UCSD-AML1 (cell line): ENCODE measurements around the gene TCEAL9.
"Not testable (repeated sequence)": the region's sequence is repeated elsewhere in the genome, so short reads cannot be mapped to it uniquely, and the experiment has no call there.

Experiments used
- DNase-seq: peaks from one replicate; lab custom pipeline; 2025; ENCODE audit not compliant: unreplicated experiment; lab: John Stamatoyannopoulos, UW

Gene TCEAL9

DNA sequence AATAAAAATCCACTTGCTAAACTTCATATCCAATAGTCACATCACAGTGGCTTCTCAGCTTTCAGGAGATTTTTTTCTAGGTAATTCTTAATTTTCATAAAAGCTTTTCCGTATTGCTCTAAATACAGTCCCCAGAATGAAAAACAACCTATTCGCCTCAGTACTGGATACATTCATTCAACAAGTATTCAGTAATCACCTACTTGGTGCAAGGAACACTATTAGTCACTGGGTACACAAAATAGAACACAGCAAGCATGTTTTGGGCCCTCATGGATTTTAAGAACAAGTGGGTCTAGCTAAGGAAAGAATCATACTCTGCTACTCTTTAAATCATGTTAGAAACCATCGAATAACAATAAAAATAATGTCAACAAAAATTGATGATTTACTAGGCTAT, 17.3 kb downstream of the TCEAL9 start:
- no peak for DNase-seq

- DNase-seq, result peak; percentile 62
These were observed 20.0 kb downstream of the TCEAL9 start, which contains the start of gene BEX3 for GRCh38 chrX:103376118-103376978. Gene BEX3, plus strand, starts transcription at chrX:103376538. Its CDS starts 984 bp downstream, at chrX:103377522.

DNA sequence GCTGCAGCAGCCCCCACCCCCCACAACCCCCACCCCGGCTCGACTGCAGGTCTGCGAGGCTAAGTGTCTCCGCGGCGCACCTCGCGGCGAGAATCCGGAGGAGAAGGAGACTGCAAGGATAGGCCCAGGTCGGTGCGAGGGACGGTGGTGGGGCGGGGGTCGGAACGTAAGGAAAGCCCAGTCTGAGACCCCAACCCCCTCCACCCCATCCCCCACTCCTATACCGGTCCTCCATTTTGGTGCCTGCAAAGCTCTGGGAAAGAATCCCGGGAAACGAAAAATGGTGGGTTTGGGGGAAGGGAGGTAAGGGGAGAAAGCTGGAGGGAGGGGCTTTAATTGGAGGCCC, 20.6 kb downstream of the TCEAL9 start:
- no peak for DNase-seq

GRCh38 chrX:103378990-103379389, 22.7 kb downstream of the TCEAL9 start:
- no peak for DNase-seq

DNA sequence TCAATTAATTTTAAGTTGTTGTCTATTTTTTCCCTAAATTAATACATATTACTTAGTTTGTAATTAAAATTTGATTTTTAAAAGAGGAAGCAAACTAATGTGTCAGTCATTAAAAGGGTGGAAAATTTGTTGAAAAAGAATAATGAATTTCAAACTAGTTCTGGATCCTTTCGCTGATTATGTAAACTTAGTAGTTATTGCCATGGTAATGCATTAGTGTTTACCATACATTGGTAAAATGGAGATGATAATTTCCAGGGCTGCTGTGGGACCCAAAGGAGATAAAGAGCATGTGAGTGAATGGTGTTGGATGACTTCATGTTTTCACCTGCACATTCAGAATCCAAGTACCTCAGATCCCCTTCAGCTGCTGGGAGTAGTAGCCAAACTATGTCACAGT, 26.6 kb downstream of the TCEAL9 start:
- DNase-seq, result no peak

- no peak for DNase-seq
These were observed 28.4 kb downstream of the TCEAL9 start for GRCh38 chrX:103384672-103385071.

GRCh38 chrX:103385283-103385830, 29.1 kb downstream of the TCEAL9 start:
- DNase-seq, result not testable (repeated sequence)

DNA sequence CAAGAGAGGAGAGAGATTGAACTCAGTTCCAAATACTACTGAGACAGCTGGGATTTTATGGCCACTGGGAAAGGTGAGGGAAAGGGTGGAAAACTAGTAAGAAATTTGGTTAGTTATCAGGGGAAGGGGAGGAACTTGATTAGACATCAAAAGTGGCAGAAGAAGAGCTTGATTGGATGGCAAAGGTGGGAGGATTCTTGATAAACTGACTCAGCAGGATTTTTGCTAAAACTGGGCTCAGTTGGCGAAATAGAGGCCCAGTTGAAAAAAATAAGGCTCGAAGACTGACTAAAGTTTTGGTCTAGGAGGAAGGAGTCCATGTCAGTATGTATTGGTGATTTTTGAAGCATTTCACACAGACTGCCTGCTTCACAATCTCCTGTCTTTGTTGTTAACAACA, 30.0 kb downstream of the TCEAL9 start:
- no peak for DNase-seq

GRCh38 chrX:103393487-103393886, 37.2 kb downstream of the TCEAL9 start:
- no peak for DNase-seq

GRCh38 chrX:103396186-103396585, 39.9 kb downstream of the TCEAL9 start:
- DNase-seq, result no peak

DNA sequence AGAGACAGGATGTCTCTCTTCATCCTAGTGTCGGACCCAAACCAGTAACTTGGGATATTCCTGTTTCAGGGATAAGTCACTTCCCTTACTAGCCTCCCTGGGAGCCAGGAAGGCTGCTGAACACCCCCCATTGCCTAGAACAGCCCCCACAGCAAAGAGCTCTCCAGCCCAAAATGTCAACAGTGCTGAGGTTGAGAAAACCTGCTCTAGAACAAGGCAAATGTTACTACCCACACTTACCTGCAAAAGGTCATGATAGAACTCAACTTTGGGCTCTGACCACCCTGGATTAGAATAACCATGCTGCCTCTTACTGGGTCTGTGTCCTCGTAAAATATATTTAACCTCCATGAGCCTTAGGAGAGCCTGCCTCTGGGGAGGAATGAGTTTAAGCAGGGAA, 40.4 kb downstream of the TCEAL9 start:
- DNase-seq, result no peak

DNA sequence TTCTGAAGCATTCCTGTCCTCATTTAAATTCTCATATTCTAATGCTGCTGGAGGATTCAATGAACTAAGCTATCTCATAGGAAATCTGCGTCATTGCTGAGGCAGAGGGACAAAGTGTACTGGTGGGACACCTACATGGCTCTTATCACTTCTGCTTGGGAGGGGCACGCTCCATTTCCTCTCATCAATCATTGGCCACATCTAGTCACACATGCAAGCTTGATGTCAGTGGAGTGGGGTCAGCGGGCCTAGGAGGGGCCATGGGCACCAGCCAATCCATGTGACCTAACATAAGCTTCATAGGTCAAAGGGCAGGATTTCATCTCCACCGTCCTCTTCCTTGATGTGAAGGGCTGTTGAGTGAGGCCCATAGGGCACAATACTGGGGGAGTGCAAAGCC, 41.4 kb downstream of the TCEAL9 start:
- DNase-seq, result no peak

GRCh38 chrX:103398421-103398864, 42.1 kb downstream of the TCEAL9 start:
- no peak for DNase-seq

DNA sequence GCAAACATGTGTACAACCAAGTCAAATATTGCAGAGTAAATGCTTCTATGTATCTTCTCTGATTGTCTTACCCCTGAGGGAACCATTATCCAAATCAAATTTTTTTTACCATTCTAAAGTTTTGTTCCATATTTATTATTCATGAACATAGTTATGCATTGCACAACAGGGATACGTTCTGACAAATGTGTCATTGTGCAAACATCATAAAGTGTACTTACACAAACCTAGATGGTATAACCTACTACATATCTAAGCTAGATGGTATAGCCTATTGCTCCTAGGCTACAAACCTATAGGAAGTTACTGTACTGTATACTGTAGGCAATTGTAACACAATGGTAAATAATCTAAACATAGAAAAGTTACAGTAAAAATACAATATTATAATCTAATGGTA, 43.4 kb downstream of the TCEAL9 start:
- no peak for DNase-seq

DNA sequence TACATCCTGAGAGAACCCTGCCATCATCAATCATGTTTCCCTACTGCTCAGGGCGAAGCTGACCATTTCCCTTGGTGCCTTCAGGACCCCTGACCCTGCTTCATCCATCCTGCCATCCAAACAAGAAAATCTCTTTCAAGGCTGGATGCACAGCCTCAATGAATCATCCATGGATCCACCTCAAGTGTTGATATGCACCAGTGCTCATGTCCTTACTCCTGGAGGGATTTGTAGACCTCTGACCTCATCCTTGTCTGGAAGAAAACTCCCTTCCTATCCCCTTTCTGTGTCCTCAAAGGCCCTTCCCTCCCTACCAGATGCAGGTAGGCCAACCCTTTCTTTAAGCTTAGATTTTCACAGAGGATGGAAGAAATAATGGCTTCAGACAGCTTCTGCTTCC, 44.6 kb downstream of the TCEAL9 start:
- no peak for DNase-seq

GRCh38 chrX:103404231-103405008, 48.1 kb downstream of the TCEAL9 start:
- peak; percentile 46 for DNase-seq

DNA sequence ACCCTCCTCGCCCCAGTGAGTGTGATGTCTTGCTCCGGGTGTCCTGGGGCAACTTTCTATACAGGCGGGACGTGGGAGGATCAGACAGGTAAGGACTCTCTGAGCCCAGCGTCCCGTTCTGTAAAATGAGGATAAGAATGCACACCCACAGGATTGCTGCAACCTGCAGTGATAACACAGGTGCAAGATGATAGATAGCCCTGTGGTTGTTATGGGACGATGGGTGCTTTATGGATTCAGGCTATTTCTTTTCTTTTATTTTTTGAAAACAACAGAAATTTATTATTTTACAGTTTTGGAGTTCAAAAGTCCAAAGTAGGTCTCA, 48.7 kb downstream of the TCEAL9 start:
- no peak for DNase-seq

DNA sequence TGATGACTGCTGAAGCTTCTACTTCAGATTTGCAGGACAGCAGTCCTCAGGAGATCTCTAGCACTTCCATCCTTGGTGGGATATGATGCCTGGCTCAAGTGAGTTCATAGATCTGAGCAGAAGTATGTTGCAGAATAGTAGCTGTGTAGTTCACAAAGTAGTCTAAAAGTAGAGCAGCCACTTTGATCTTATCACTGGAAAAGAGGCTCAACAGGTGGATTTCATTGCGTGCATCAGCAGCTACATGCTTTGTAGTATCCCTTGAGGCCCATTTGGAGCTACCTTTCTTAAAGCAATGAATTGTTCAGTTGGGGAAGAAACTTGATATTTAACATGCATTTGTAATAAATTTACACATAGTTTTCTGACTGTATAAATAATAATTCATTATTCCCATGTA, 50.0 kb downstream of the TCEAL9 start:
- DNase-seq, result no peak

DNA sequence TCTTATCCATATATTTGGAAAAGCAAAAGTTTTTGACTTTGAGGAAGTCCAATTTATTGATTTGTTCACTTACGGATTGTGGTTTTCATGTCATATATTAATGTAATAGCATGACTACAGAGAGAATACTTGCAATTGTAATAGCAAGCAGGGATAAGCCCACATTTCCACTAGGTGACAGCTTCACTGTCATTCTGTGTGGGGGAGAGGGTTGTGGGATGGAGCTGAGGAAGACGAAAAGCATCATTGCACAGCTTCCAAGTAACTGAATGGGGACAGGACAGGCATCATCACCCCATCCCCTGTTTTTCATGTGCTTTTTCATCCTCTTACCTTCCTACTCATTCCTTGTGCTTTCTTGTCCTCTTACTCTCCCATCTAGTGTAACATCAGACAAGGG, 51.5 kb downstream of the TCEAL9 start:
- no peak for DNase-seq
